IMR-90 (cell line): ENCODE data around the gene SPEF2. TPM values are rescaled to one million over a fixed set of nuclear protein-coding genes. Genes with fewer than 3 reads are reported as not detected.

Source experiments
- ATAC-seq: fragments of 200-7000 bp; cut with Tn5 transposase; 2 replicates; pipeline ENCODE4 v1.9.1; 2020; ENCODE audit warnings: low read depth, mild to moderate bottlenecking, moderate library complexity
- Bru-seq: library from RNA; stranded (reverse); fragments of 400-500 nt; gene quantifications from one replicate; lab custom pipeline; 2021; lab: Mats Ljungman, UMichigan
- BruChase-seq, 2 experiments: library from RNA; stranded (reverse); fragments of 400-500 nt; gene quantifications; one replicate each; lab custom pipeline; 2021; lab: Mats Ljungman, UMichigan
- BruUV-seq: library from RNA; stranded (reverse); fragments of 400-500 nt; replicated peaks from 2 replicates; lab custom pipeline; 2021; lab: Mats Ljungman, UMichigan
- CTCF ChIA-PET: fragments of 300-600 bp; formaldehyde crosslinking; extraction: SDS; loops from one replicate; lab custom pipeline; 2021; ENCODE audit warnings: antibody characterized with exemption; lab: Yijun Ruan, JAX
- POLR2A ChIA-PET: fragments of 300-600 bp; sonication (Branson Sonifier 250); formaldehyde crosslinking; loops from one replicate; lab custom pipeline; 2022; ENCODE audit warnings: antibody characterized with exemption; ENCODE audit not compliant: unreplicated experiment; lab: Charles Lee
- DNase-seq: peaks from one replicate; pipeline ENCODE4 v3.0.0; 2013
- H2AFZ ChIP-seq: replicated peaks from 2 replicates; pipeline ENCODE3; 2013; ENCODE audit warnings: low read length, mild to moderate bottlenecking; ENCODE audit not compliant: poor library complexity
- H2AK5ac ChIP-seq: 2 replicates; pipeline ENCODE4 v1.6.1; 2013; ENCODE audit warnings: low read depth, low read length, inconsistent platforms
- H2AK9ac ChIP-seq: replicated peaks from 2 replicates; pipeline ENCODE3; 2013; ENCODE audit warnings: mild to moderate bottlenecking, low read depth, low read length, moderate library complexity; ENCODE audit not compliant: poor library complexity
- H2BK120ac ChIP-seq: 2 replicates; pipeline ENCODE4 v1.6.1; 2013; ENCODE audit warnings: low read depth, low read length, inconsistent platforms
- H2BK15ac ChIP-seq: 3 replicates; pipeline ENCODE4 v1.6.1; 2013; ENCODE audit warnings: low read depth, low read length, inconsistent platforms
- H2BK20ac ChIP-seq: 2 replicates; pipeline ENCODE4 v1.6.1; 2013; ENCODE audit warnings: low read depth, mild to moderate bottlenecking, inconsistent platforms, low read length, moderate library complexity
- H2BK5ac ChIP-seq: 2 replicates; pipeline ENCODE4 v1.6.1; 2013; ENCODE audit warnings: mild to moderate bottlenecking, low read depth, low read length, inconsistent platforms; ENCODE audit not compliant: poor library complexity, severe bottlenecking
- H3K14ac ChIP-seq: replicated peaks from 2 replicates; pipeline ENCODE4 v1.6.1; 2013; ENCODE audit warnings: low read depth, low read length, inconsistent platforms
- H3K18ac ChIP-seq: 2 replicates; pipeline ENCODE4 v1.6.1; 2013; ENCODE audit warnings: low read depth, low read length, control low read depth
- H3K23ac ChIP-seq: 2 replicates; pipeline ENCODE4 v1.6.1; 2013; ENCODE audit warnings: low read depth, low read length, inconsistent platforms
- H3K27ac ChIP-seq: 2 replicates; pipeline ENCODE4 v1.5.1; 2013; ENCODE audit warnings: mild to moderate bottlenecking, control low read depth, low read length; ENCODE audit not compliant: insufficient read depth
- H3K27me3 ChIP-seq: 2 replicates; pipeline ENCODE4 v1.6.1; 2013; ENCODE audit warnings: low read length; ENCODE audit not compliant: control insufficient read depth, insufficient read depth
- H3K36me3 ChIP-seq: 2 replicates; pipeline ENCODE4 v1.6.1; 2013; ENCODE audit warnings: low read length, mixed read lengths; ENCODE audit not compliant: control insufficient read depth, insufficient read depth
- H3K4ac ChIP-seq: 2 replicates; pipeline ENCODE4 v1.6.1; 2013; ENCODE audit warnings: low read depth, low read length, inconsistent platforms
- H3K4me1 ChIP-seq: 2 replicates; pipeline ENCODE4 v1.6.1; 2013; ENCODE audit warnings: low read length, mixed read lengths; ENCODE audit not compliant: control insufficient read depth, insufficient read depth
- H3K4me2 ChIP-seq: 2 replicates; pipeline ENCODE4 v1.6.1; 2013; ENCODE audit warnings: low read depth, mild to moderate bottlenecking, control low read depth, low read length, moderate library complexity
- H3K4me3 ChIP-seq: 2 replicates; pipeline ENCODE4 v1.5.1; 2013; ENCODE audit warnings: low read depth, mild to moderate bottlenecking, control low read depth, low read length, moderate library complexity; ENCODE audit not compliant: insufficient read depth
- H3K56ac ChIP-seq: 2 replicates; pipeline ENCODE4 v1.6.1; 2013; ENCODE audit warnings: low read length, inconsistent platforms; ENCODE audit not compliant: insufficient read depth; ENCODE audit errors: extremely low read depth
- H3K79me1 ChIP-seq, 2 experiments: 2 replicates each; pipeline ENCODE4 v1.6.1; 2013; ENCODE audit warnings: low read length in 2 of 2, inconsistent platforms in 1 of 2, low read depth in 1 of 2
- H3K9ac ChIP-seq: 2 replicates; pipeline ENCODE4 v1.6.1; 2013; ENCODE audit warnings: low read depth, low read length, control low read depth
- H3K9me1 ChIP-seq: 2 replicates; pipeline ENCODE4 v1.6.1; 2013; ENCODE audit warnings: low read length, inconsistent platforms; ENCODE audit not compliant: insufficient read depth
- H3K9me3 ChIP-seq: 2 replicates; pipeline ENCODE4 v1.6.1; 2013; ENCODE audit warnings: low read length; ENCODE audit not compliant: control insufficient read depth, insufficient read depth
- H4K20me1 ChIP-seq: 2 replicates; pipeline ENCODE4 v1.6.1; 2013; ENCODE audit warnings: low read length, inconsistent platforms; ENCODE audit not compliant: insufficient read depth
- H4K5ac ChIP-seq: 2 replicates; pipeline ENCODE4 v1.6.1; 2013; ENCODE audit warnings: mild to moderate bottlenecking, low read depth, low read length, control low read depth
- H4K8ac ChIP-seq, 2 experiments: 2 replicates each; pipeline ENCODE4 v1.6.1; 2013; ENCODE audit warnings: low read depth in 2 of 2, low read length in 2 of 2, control low read depth in 1 of 2, inconsistent platforms in 1 of 2
- H4K91ac ChIP-seq: 2 replicates; pipeline ENCODE4 v1.6.1; 2013; ENCODE audit warnings: low read depth, low read length, inconsistent platforms; ENCODE audit not compliant: insufficient read depth
- BHLHE40 ChIP-seq: fragments of 150-350 bp; IDR thresholded peaks from 2 replicates; pipeline ENCODE4 v1.6.1; 2016; ENCODE audit warnings: mild to moderate bottlenecking, low read depth, low read length
- WGBS, 2 experiments: methylation state at CpG; one replicate each; pipeline versions ENCODE4 v1.1.5 to v1.1.7; 2013; ENCODE audit warnings: missing lambda C conversion rate in 2 of 2; ENCODE audit not compliant: insufficient read length in 1 of 2; ENCODE audit errors: extremely low coverage in 2 of 2; 5-methylcytosine and 5-hydroxymethylcytosine counted together
- dilution Hi-C: fragments of 300-500 bp; cut with HindIII; formaldehyde crosslinking; loops from one replicate; pipeline ENCODE4 v1.14.3; 2018; ENCODE audit warnings: low sequenced_read_pairs; ENCODE audit not compliant: unreplicated experiment
- in situ Hi-C: fragments of 300-500 bp; cut with MboI; formaldehyde crosslinking; loops from 3 replicates; pipeline ENCODE4 v1.14.3; 2019; ENCODE audit warnings: low sequenced_read_pairs, inconsistent platforms, mixed read lengths
- intact Hi-C: fragments of 100-400 bp; cut with micrococcal nuclease; formaldehyde crosslinking; loops from 2 replicates; pipeline ENCODE4 v1.10.0; 2022
- long read RNA-seq: library from polyadenylated mRNA; unstranded; transcript quantifications from one replicate; pipeline ENCODE4 v2.0.0, GENCODE V29; 2021; ENCODE audit not compliant: unreplicated experiment
- polyA plus RNA-seq, 3 experiments: library from polyadenylated mRNA; depleted of rRNA; stranded (reverse); fragments of >200 nt; gene quantifications; 2 replicates each; pipeline ENCODE4 v1.2.3, GENCODE V29; 2012; ENCODE audit warnings: low replicate concordance in 1 of 3
- total RNA-seq: library from RNA; depleted of rRNA; stranded (reverse); fragments of >200 nt; gene quantifications from 2 replicates; pipeline ENCODE4 v1.2.3, GENCODE V29; 2012; rRNA removed
- TF ChIP-seq, protein P1 (sequence below): conservative IDR thresholded peaks from 2 replicates; pipeline ENCODE4 v1.5.1; 2012; ENCODE audit warnings: mild to moderate bottlenecking, low read depth, low read length, improper control_type of control experiment
- TF ChIP-seq, protein P2 (sequence below): fragments of 150-350 bp; IDR thresholded peaks from 2 replicates; pipeline ENCODE4 v1.6.1; 2017; ENCODE audit warnings: mild to moderate bottlenecking, antibody characterized with exemption, low read length, low read depth

Gene SPEF2, protein sequence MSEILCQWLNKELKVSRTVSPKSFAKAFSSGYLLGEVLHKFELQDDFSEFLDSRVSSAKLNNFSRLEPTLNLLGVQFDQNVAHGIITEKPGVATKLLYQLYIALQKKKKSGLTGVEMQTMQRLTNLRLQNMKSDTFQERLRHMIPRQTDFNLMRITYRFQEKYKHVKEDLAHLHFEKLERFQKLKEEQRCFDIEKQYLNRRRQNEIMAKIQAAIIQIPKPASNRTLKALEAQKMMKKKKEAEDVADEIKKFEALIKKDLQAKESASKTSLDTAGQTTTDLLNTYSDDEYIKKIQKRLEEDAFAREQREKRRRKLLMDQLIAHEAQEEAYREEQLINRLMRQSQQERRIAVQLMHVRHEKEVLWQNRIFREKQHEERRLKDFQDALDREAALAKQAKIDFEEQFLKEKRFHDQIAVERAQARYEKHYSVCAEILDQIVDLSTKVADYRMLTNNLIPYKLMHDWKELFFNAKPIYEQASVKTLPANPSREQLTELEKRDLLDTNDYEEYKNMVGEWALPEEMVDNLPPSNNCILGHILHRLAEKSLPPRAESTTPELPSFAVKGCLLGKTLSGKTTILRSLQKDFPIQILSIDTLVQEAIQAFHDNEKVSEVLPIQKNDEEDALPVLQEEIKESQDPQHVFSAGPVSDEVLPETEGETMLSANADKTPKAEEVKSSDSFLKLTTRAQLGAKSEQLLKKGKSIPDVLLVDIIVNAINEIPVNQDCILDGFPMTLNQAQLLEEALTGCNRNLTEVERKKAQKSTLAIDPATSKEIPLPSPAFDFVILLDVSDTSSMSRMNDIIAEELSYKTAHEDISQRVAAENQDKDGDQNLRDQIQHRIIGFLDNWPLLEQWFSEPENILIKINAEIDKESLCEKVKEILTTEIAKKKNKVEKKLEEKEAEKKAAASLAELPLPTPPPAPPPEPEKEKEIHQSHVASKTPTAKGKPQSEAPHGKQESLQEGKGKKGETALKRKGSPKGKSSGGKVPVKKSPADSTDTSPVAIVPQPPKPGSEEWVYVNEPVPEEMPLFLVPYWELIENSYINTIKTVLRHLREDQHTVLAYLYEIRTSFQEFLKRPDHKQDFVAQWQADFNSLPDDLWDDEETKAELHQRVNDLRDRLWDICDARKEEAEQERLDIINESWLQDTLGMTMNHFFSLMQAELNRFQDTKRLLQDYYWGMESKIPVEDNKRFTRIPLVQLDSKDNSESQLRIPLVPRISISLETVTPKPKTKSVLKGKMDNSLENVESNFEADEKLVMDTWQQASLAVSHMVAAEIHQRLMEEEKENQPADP (N-terminal part only)
- total RNA-seq: 2.3 and 2.5 TPM in 2 replicates
- polyA plus RNA-seq (2012; rRNA removed): 1.2 and 1.7 TPM in 2 replicates
- 0.66 and 0.84 TPM in 2 replicates for polyA plus RNA-seq (2012; cell fraction: cytosol; rRNA removed)
- 1.2 and 7.2 TPM in 2 replicates for polyA plus RNA-seq (2012; cell fraction: nucleus; rRNA removed; ENCODE audit: low replicate concordance)
- percentile 30 among the genes with signal in this experiment for Bru-seq, nascent RNA
- BruChase-seq, experiment 1, labeled RNA remaining after a 6-hour chase: percentile 26 among the genes with signal in this experiment
- BruChase-seq, experiment 2, labeled RNA remaining after a 2-hour chase: percentile 29 among the genes with signal in this experiment
- long read RNA-seq, partial matches to known transcripts: 2 of 5 reads
- long read RNA-seq, other reads (novel, unspliced or antisense): 3 of 5 reads

DNA sequence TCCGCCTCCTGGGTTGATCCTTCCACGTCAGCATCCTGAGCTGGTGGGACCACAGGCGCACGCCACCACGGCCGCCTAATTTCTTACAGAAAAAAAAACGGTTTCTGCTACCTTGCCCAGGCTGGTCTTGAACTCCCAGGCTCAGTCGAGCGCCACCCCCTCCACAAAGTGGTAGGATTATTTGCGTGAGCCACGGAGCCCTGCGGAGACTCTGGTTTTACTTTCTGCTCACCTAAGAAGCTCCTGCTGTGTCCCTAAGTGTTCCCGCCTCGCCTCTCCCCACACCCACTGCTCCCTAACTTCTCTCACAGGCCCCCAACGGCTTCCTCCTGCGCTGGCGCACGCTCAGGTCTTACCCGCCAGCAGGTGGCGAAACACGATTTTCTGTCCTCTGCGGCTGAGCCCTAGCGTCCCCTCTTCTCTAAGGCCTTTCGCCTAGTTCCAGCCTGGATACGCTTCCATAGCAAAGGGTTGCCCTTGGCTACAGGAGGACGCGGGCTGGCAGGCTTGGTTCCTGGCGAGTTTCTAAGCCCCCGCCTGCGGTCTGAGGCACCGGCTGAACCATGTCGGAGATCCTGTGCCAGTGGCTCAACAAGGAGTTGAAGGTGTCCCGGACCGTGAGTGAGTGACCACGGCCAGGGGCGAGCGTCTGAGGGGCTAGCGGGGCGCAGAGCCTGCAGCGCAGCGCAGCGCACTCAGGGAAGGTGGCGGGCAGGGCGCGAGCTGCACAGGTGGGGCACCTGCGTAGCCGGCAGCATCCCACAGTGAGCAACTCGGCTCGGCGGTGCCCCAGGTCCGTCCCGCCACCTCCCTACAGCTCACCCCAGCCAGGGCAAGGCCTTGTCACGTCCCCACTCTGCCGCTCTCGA, at the start of gene SPEF2:
Gene SPEF2 (plus strand): TSS at position 429 of the 869 bp plus-strand sequence. CDS start 135 bp downstream, at position 564.
- H3K23ac ChIP-seq: no peak within 1 kb of the TSS
- H3K9me3 ChIP-seq: no peaks in the 10 kb centered on the region
- 7% methylated on average over 12 of the region's 55 CpGs; no CpG with 5 or more reads in 1 of the 2 experiments for WGBS, 2 experiments
- DNase-seq (peak; percentile 91), ATAC-seq (peak; percentile 100)
- H3K14ac ChIP-seq: peak within 1 kb of the TSS; percentile 12; the same call in 1 of the 2 replicates
- H2BK120ac ChIP-seq: peak within 1 kb of the TSS; percentile 51; the same call in 1 of the 2 replicates
- in situ Hi-C loops: loop anchor here (10.0 to 25.0 kb wide), 2 partner anchors 307 to 530 kb away; no protein-coding TSS in a partner anchor
- ChIA-PET POLR2A (interaction anchor here (0.7 kb wide), 1 partner anchor 515 kb away, joined by 4 read pairs; no protein-coding TSS in a partner anchor), CTCF (interaction anchor here (0.6 to 1.5 kb wide), 3 partner anchors 9 to 307 kb away, joined by 3 to 4 read pairs (median 3); no protein-coding TSS in a partner anchor)
- no peak within 1 kb of the TSS for H2BK20ac ChIP-seq
- H3K4ac ChIP-seq: no peak within 1 kb of the TSS
- peak within 1 kb of the TSS; percentile 35 for H3K27ac ChIP-seq
- peak within 1 kb of the TSS; percentile 55; the same call in 1 of the 2 replicates for H4K91ac ChIP-seq
- H3K79me1 ChIP-seq: no peaks in the 10 kb centered on the region; a peak in 1 of 4 replicates
- H3K4me1 ChIP-seq: peaks cover 3% of the 10 kb centered on the region; the same call in 1 of the 2 replicates
- no peak within 1 kb of the TSS for H2AK5ac ChIP-seq
- BruUV-seq: no TSS peak
- H2AK9ac ChIP-seq: peak within 1 kb of the TSS; percentile 19
- H4K5ac ChIP-seq: peak within 1 kb of the TSS; percentile 46; the same call in 1 of the 2 replicates
- no peak within 1 kb of the TSS for H3K18ac ChIP-seq
- no peak within 1 kb of the TSS for H2BK5ac ChIP-seq
- peak within 1 kb of the TSS; percentile 96 for H2AFZ ChIP-seq
- no peaks in the 10 kb centered on the region for H3K9me1 ChIP-seq
- no peaks in the 10 kb centered on the region for H4K20me1 ChIP-seq
- intact Hi-C loops: loop anchor here (1.0 to 5.0 kb wide), 4 partner anchors 155 to 530 kb away; partner anchors contain the start of gene IL7R
- no peak within 1 kb of the TSS for H2BK15ac ChIP-seq
- H3K4me2 ChIP-seq: peak within 1 kb of the TSS; percentile 95
- peak within 1 kb of the TSS; percentile 48 to 70; a peak in 2 of 4 replicates for H4K8ac ChIP-seq
- H3K9ac ChIP-seq: peak within 1 kb of the TSS; percentile 62
- H3K36me3 ChIP-seq: no peaks in the 10 kb centered on the region
- no peaks in the 10 kb centered on the region for H3K27me3 ChIP-seq
- dilution Hi-C loops: no loop called here
- no peak within 1 kb of the TSS for H3K56ac ChIP-seq
- peak within 1 kb of the TSS; percentile 78 for H3K4me3 ChIP-seq
- TF ChIP-seq BHLHE40: no peak
- TF ChIP-seq, protein P1, sequence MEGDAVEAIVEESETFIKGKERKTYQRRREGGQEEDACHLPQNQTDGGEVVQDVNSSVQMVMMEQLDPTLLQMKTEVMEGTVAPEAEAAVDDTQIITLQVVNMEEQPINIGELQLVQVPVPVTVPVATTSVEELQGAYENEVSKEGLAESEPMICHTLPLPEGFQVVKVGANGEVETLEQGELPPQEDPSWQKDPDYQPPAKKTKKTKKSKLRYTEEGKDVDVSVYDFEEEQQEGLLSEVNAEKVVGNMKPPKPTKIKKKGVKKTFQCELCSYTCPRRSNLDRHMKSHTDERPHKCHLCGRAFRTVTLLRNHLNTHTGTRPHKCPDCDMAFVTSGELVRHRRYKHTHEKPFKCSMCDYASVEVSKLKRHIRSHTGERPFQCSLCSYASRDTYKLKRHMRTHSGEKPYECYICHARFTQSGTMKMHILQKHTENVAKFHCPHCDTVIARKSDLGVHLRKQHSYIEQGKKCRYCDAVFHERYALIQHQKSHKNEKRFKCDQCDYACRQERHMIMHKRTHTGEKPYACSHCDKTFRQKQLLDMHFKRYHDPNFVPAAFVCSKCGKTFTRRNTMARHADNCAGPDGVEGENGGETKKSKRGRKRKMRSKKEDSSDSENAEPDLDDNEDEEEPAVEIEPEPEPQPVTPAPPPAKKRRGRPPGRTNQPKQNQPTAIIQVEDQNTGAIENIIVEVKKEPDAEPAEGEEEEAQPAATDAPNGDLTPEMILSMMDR: peak; percentile 89
- TF ChIP-seq, protein P2, sequence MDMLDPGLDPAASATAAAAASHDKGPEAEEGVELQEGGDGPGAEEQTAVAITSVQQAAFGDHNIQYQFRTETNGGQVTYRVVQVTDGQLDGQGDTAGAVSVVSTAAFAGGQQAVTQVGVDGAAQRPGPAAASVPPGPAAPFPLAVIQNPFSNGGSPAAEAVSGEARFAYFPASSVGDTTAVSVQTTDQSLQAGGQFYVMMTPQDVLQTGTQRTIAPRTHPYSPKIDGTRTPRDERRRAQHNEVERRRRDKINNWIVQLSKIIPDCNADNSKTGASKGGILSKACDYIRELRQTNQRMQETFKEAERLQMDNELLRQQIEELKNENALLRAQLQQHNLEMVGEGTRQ: no peak
